Small intestine (tissue), 7 donors: ENCODE data around the gene FAM111B. TPM values are rescaled to one million over a fixed set of nuclear protein-coding genes. Genes with fewer than 3 reads are reported as not detected.

ENCODE experiments used
- DNase-seq, 2 donors: peaks; one replicate each; pipeline versions ENCODE4 v3.0.0 to v3.0.0-alpha.2; 2013
- FAIRE-seq: peaks from 2 replicates; lab custom pipeline; 2012; peaks lifted over from hg19 to GRCh38; lab: Jason Lieb, UNC
- H3K27ac ChIP-seq, 3 donors: one replicate each; pipeline ENCODE4 v1.5.1; 2013; ENCODE audit warnings: low read length in 2 of 3, mild to moderate bottlenecking in 2 of 3, control low read depth in 1 of 3, inconsistent platforms in 1 of 3, low read depth in 1 of 3, moderate library complexity in 1 of 3
- H3K27me3 ChIP-seq, 3 donors: one replicate each; pipeline ENCODE4 v1.6.1; 2013; ENCODE audit warnings: low read length in 3 of 3, inconsistent platforms in 1 of 3; ENCODE audit not compliant: control insufficient read depth in 3 of 3, insufficient read depth in 3 of 3
- H3K36me3 ChIP-seq, 3 donors: one replicate each; pipeline ENCODE4 v1.6.1; 2013; ENCODE audit warnings: low read length in 3 of 3, inconsistent platforms in 1 of 3, low read depth in 1 of 3, mild to moderate bottlenecking in 1 of 3, moderate library complexity in 1 of 3; ENCODE audit not compliant: control insufficient read depth in 3 of 3, insufficient read depth in 2 of 3
- H3K4me1 ChIP-seq, 3 donors: one replicate each; pipeline ENCODE4 v1.6.1; 2013; ENCODE audit warnings: low read length in 2 of 3, inconsistent platforms in 1 of 3, low read depth in 1 of 3, mild to moderate bottlenecking in 1 of 3, moderate library complexity in 1 of 3; ENCODE audit not compliant: control insufficient read depth in 3 of 3, insufficient read depth in 2 of 3
- H3K4me3 ChIP-seq, 3 donors: one replicate each; pipeline ENCODE4 v1.5.1; 2013; ENCODE audit warnings: low read length in 3 of 3, control low read depth in 1 of 3, inconsistent platforms in 1 of 3, low read depth in 1 of 3, mild to moderate bottlenecking in 1 of 3, moderate library complexity in 1 of 3
- H3K9me3 ChIP-seq, 2 donors: one replicate each; pipeline ENCODE4 v1.6.1; 2013; ENCODE audit warnings: low read depth in 1 of 2, low read length in 1 of 2; ENCODE audit not compliant: control insufficient read depth in 2 of 2, insufficient read depth in 1 of 2
- WGBS, 3 donors: extraction: QIAGEN DNeasy Blood & Tissue Kit; methylation state at CpG; one replicate each; pipeline ENCODE4 v1.1.7; 2013; 5-methylcytosine and 5-hydroxymethylcytosine counted together
- polyA plus RNA-seq, 4 donors: library from polyadenylated mRNA; stranded (reverse) in 3 of 4; unstranded in 1 of 4; fragments of 200-250 nt in 3 of 4; fragments of 120-200 nt in 1 of 4; gene quantifications; one replicate each; pipeline versions ENCODE4 v1.2.1 to v1.2.3, GENCODE V29; 2013
- donor health status: healthy with polysubstance abuse.
- donor health status: control.
- donor health status: control.
- donor health status: Bipolar disorder and iron deficiency.
- donor health status: healthy.

Gene FAM111B
- polyA plus RNA-seq, 4 donors, result 0.54 to 11.1 (median 3.4) TPM

DNA sequence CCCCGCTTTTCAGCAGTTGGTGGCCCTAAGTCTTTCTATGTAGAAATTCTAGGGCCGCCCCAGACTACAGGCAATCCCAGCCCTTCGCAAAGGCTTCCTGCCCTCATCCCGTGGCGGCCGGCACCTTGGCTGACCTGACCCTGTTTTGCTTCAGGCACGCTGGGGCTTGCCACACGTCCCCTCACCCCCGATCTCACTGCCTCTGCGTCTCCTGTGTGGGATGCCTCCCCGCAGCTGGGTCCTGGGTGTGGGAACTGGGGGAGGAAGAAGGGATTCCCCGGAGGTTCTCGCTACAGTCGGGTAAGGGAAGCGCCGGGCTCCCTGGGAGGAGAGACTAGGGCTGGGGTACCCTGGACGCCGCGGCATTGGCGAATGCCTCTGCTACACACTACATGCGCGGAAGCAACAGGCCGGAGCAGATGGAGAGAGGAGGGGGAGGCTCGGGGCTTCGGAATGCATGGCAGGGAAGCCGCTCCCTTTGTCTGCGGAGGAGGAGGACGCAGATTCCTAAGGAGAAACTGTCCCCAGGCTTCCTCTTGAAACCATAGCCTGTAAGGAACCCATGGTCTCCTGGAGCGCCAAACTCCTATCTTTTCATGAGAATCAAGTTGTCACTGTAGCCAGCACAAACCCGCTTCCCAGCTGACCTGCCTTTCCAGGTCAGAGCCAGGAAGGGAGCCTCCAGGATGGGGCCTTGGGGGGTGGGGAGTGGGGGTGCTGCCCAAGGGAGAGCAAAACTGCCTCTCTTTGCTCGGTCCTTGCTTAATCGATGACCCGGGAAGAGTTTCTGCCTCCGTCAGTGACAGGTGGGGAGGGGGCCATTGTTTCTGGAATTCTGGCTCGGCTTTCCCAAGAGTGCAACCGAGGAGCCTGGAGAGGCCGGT, 66.3 kb downstream of the FAM111B start:
- peaks cover 0 to 14% (median 0%) of the 10 kb centered on the region in 3 donors for H3K36me3 ChIP-seq
- WGBS, 3 donors, result 6 to 9% (median 8%) methylated on average over 37 of the region's 37 CpGs
- H3K4me3 ChIP-seq, result peak overlapping the region; percentile 75 to 84 (median 76)
- FAIRE-seq (no peak), DNase-seq (peak; percentile 54 to 71)
- no peaks in the 10 kb centered on the region for H3K9me3 ChIP-seq
- H3K4me1 ChIP-seq, result peaks cover 7 to 38% (median 10%) of the 10 kb centered on the region in 3 donors
- H3K27ac ChIP-seq, result peak overlapping the region; percentile 92 to 97 (median 97)
- no peaks in the 10 kb centered on the region for H3K27me3 ChIP-seq

DNA sequence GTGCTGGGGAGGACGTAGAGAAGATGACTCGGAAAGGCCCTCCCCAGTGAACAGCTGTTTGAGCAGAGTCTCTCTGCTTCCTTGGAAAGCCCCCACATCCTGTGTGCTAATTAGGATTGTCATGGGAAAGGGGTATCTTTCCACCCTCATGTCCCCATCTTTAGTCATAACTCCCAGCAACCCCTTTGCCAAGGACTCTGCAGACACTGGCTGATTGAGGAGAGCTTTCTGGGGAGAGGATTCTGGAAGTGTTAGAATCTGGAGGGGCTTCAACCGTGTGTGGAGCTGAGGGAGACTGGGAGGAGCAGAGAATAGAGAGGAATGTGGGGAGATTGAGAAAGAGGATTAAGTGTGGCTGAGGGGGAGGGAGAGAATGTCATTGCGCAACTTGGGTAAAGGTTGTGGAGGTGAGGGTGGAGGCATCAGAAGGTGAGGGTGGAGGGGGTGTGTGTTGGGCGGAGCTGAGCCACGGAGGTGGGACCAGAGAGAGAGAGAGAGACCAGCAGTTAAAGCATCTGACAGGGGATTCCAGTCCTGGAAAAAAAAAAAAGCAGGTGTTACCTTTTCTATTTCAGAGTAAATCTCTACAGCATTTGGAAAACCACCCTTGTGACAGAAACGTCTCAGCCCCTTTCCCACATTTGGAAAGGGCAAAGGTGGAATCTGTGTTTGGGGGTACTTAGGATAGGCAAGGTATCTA, 67.1 kb downstream of the FAM111B start:
- H3K27me3 ChIP-seq, result no peaks in the 10 kb centered on the region
- H3K36me3 ChIP-seq, result peaks cover 0 to 14% (median 0%) of the 10 kb centered on the region in 3 donors
- no peak for FAIRE-seq
- peaks cover 7 to 38% (median 10%) of the 10 kb centered on the region in 3 donors for H3K4me1 ChIP-seq
- 4 to 29% (median 21%) methylated on average over 7 of the region's 7 CpGs for WGBS, 3 donors
- peaks cover 0 to 3% of the 10 kb centered on the region in 2 donors for H3K9me3 ChIP-seq
- peak overlapping the region; percentile 75 to 84 (median 76) for H3K4me3 ChIP-seq
- peak overlapping the region; percentile 92 to 97 (median 97) for H3K27ac ChIP-seq
- DNase-seq, result peak; percentile 95

DNA sequence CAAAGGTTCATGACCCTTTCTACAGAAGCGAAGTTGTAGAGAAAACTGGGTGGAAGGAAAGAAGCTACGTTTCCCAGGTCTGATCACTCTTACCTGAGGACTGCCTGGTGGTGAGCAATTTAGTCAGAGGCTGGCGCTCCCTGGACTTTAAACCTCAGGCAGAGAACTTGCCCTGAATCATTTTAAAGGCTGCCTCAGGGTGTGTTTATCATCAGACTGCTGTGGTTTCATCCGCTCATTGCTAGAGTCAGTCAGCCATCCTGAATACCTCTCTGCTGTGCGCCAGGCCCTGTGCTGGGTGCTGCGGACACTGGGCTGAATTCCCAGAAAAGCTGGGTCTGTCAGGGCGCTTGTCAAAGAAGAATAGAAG, 67.6 kb downstream of the FAM111B start:
- DNase-seq, result peak; percentile 87 to 94
- H3K4me1 ChIP-seq, result peaks cover 7 to 38% (median 10%) of the 10 kb centered on the region in 3 donors
- 14 to 44% (median 31%) methylated on average over 7 of the region's 7 CpGs for WGBS, 3 donors
- H3K4me3 ChIP-seq, result peak overlapping the region in 2 of 3 donors; percentile 19 to 29
- peak overlapping the region; percentile 30 to 97 (median 92) for H3K27ac ChIP-seq
- H3K36me3 ChIP-seq, result peaks cover 0 to 18% (median 0%) of the 10 kb centered on the region in 3 donors
- H3K27me3 ChIP-seq, result no peaks in the 10 kb centered on the region
- no peak for FAIRE-seq
- H3K9me3 ChIP-seq, result peaks cover 0 to 8% of the 10 kb centered on the region in 2 donors

DNA sequence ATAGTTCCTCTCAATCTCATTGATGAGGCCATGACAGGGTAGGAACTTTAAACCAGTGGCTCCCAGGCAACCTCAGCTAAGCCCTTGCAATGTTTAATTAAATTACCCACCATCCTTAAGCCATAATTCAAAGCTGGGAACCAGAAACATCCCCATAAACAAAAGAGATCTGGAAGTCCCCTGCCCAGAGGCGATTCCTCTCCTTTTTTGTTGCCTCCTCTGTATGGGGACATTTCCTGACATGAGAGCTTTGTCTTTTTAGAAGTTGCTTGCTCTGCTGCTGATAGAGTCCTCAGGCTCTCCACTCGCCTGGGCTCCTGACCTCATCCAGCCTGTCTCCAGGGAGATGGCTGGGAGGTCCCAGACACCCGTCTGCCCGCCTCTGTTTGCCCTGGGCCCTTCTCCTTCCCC, 68.1 kb downstream of the FAM111B start:
- Histone ChIP-seq H3K4me3 (peak overlapping the region in 2 of 3 donors; percentile 19 to 29), H3K4me1 (peaks cover 7 to 38% (median 10%) of the 10 kb centered on the region in 3 donors), H3K27ac (peak overlapping the region; percentile 30 to 97 (median 92)), H3K36me3 (peaks cover 0 to 18% (median 0%) of the 10 kb centered on the region in 3 donors), H3K9me3 (peaks cover 0 to 8% of the 10 kb centered on the region in 2 donors), H3K27me3 (no peaks in the 10 kb centered on the region)
- DNase-seq (peak in 1 of 2 donors; percentile 41), FAIRE-seq (no peak)
- 28 to 44% (median 38%) methylated on average over 4 of the region's 4 CpGs for WGBS, 3 donors

DNA sequence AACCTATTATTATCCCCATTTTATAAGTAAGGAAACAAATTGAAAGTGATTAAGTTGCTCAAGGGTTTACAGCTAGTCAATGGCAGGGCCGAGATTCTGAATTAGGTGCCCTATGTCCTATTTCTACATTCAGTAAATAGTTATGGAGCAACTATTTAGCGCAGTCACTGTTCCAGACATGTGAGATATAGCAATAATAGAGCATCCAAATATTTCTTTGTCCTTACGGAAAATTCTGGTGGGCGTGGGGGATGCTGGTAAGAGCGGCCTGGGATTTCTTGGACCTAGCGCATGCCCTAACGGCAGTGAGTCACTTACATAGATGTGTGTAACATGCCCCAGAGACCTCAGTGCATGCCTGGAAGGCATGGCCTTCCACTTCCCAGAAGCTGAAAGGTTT, 69.3 kb downstream of the FAM111B start:
- H3K36me3 ChIP-seq, result peaks cover 0 to 18% (median 0%) of the 10 kb centered on the region in 3 donors
- no peak for FAIRE-seq
- H3K4me3 ChIP-seq, result no peak overlapping the region
- peak overlapping the region in 2 of 3 donors; percentile 30 to 97 for H3K27ac ChIP-seq
- DNase-seq, result peak in 1 of 2 donors; percentile 51
- 67 to 73% (median 68%) methylated on average over 7 of the region's 7 CpGs for WGBS, 3 donors
- H3K4me1 ChIP-seq, result peaks cover 7 to 38% (median 10%) of the 10 kb centered on the region in 3 donors
- peaks cover 0 to 8% of the 10 kb centered on the region in 2 donors for H3K9me3 ChIP-seq
- no peaks in the 10 kb centered on the region for H3K27me3 ChIP-seq

Other genes with a start within 250 kb of the FAM111B start
- 10 to 100 TPM in 1 of 4 donors, under 1 TPM in 2, not detected in 1; 0.67 to 13.0 (median 0.76) TPM for gene GLYATL1, start 167.7 kb upstream of the FAM111B start, polyA plus RNA-seq
- gene GLYATL1B, start 20.9 kb upstream of the FAM111B start, polyA plus RNA-seq, result under 1 TPM in 1 of 4 donors, not detected in 3; 0.06 TPM
- gene FAM111A, start 35.6 kb downstream of the FAM111B start, polyA plus RNA-seq, result 10 to 100 TPM; 16.2 to 77.1 (median 18.7) TPM
- gene DTX4, start 64.9 kb downstream of the FAM111B start, polyA plus RNA-seq, result 10 to 100 TPM; 12.2 to 50.3 (median 22.4) TPM
- 10 to 100 TPM in 1 of 4 donors, 1 to 10 TPM in 3; 1.8 to 40.1 (median 7.6) TPM for gene MPEG1, start 105.7 kb downstream of the FAM111B start, polyA plus RNA-seq